ENCODE data around the gene PLSCR1. TPM values are rescaled to one million over a fixed set of nuclear protein-coding genes. Genes with fewer than 3 reads are reported as not detected.

PLSCR1 gene
- polyA plus RNA-seq, 3 donors: 69.4 to 88.4 (median 83.3) TPM

DNA sequence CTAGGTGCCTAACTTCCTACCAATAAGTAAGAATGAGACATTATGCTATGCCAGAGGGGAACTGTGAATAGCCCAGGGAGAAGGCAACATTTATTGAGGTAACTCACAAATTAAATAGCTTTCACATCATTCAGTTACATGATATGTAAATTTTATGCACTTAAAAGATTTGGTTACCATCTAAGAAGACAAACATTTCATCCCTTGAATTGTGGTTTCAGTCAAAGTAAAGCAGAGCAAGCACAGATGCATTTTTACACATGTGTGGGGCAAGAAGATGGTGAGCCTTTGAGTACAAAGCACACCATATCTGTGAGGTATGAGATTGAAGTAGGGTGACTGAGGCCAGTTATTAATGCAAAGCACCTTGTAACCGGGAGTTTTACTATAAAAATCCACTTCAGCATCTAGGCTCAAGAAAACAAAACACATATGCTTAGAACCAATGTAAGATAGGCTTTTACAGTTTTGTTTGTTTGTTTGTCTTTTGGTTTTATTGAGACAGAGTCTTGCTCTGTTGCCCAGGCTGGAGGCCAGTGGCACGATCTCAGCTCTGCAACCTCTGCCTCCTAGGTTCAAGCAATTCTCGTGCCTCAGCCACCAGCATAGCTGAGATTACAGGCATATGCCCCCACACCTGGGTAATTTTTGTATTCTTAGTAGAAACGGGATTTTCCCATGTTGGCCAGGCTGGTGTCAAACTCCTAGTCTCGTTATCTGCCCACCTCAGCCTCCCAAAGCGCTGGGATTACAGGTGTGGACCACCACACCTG is 78.5 kb downstream of the PLSCR1 start:
- no peak for DNase-seq (ENCODE audit: extremely low read depth in 1 of 11, low read depth in 9 of 11, low spot score in 4 of 11)

Other genes starting within 250 kb of the PLSCR1 start
- 1 to 10 TPM; 1.2 to 1.7 (median 1.6) TPM for gene PLSCR2, start 75.0 kb downstream of the PLSCR1 start, polyA plus RNA-seq (ENCODE audit: insufficient read length in 3 of 3)
- gene PLSCR5, start 60.7 kb upstream of the PLSCR1 start, polyA plus RNA-seq (ENCODE audit: insufficient read length in 3 of 3): not detected